Thyroid gland (tissue), 4 donors: Measurements from ENCODE around the gene RAB40B. TPM values are rescaled to one million over a fixed set of nuclear protein-coding genes. Genes with fewer than 3 reads are reported as not detected.
"Not testable (repeated sequence)": the region's sequence is repeated elsewhere in the genome, so short reads cannot be mapped to it uniquely, and the experiment has no call there.

Experiments
- DNase-seq, 2 donors: peaks; one replicate each; pipeline ENCODE4 v3.0.0-alpha.2; 2019
- H3K27ac ChIP-seq, 3 donors: fragments of 200-600 bp; sonication (generic); 1 replicate in 2 of 3; 2 replicates in 1 of 3; pipeline ENCODE4 v1.5.1; 2016 to 2019; ENCODE audit warnings: mild to moderate bottlenecking in 1 of 3, moderate library complexity in 1 of 3
- H3K27me3 ChIP-seq: fragments of 200-600 bp; sonication (generic); one replicate; pipeline ENCODE4 v1.5.1; 2019
- H3K36me3 ChIP-seq, 2 donors: fragments of 200-600 bp; sonication (generic); one replicate each; pipeline ENCODE4 v1.5.1; 2016 to 2019
- H3K4me1 ChIP-seq, 2 donors: fragments of 200-600 bp; sonication (generic); one replicate each; pipeline ENCODE4 v1.5.1; 2017 to 2019
- H3K4me3 ChIP-seq, 3 donors: fragments of 200-600 bp; sonication (generic); replicated peaks in 1 of 3; 1 replicate in 2 of 3; 2 replicates in 1 of 3; pipeline ENCODE4 v1.5.1; 2016; ENCODE audit warnings: mild to moderate bottlenecking in 1 of 3
- H3K9me3 ChIP-seq: fragments of 200-600 bp; sonication (generic); one replicate; pipeline ENCODE4 v1.5.1; 2017
- POLR2A ChIP-seq, 2 donors: fragments of 450-650 bp; IDR thresholded peaks; one replicate each; pipeline ENCODE4 v1.6.1; 2017; ENCODE audit warnings: antibody characterized with exemption in 2 of 2, mild to moderate bottlenecking in 2 of 2, moderate library complexity in 1 of 2
- WGBS, 2 donors: methylation state at CpG; one replicate each; pipeline ENCODE4 v1.1.5; 2017; 5-methylcytosine and 5-hydroxymethylcytosine counted together
- intact Hi-C: fragments of 100-400 bp; cut with DNase I; formaldehyde crosslinking; loops from one replicate; pipeline ENCODE4 v1.15.1; 2023
- total RNA-seq, 4 donors: library from RNA; depleted of rRNA; stranded (reverse); fragments of >200 nt; gene quantifications; one replicate each; pipeline ENCODE4 v1.2.3, GENCODE V29; 2016
- TF ChIP-seq, protein P1 (sequence below), 6 experiments: fragments of 200-600 bp in 3 of 6; fragments of 450-650 bp in 3 of 6; sonication (generic) in 3 of 6; IDR thresholded peaks; one replicate each; pipeline ENCODE4 v1.5.1; 2016 to 2019; ENCODE audit warnings: antibody characterized with exemption in 6 of 6, mild to moderate bottlenecking in 2 of 6, inconsistent platforms in 1 of 6, moderate library complexity in 1 of 6

Gene RAB40B
- total RNA-seq, 4 donors from 2014 or later, result 6.2 to 19.3 (median 11.3) TPM

GRCh38 chr17:82656266-82656665 is 42.2 kb downstream of the RAB40B start:
- DNase-seq, result no peak
- WGBS, 2 donors, result 91 to 92% methylated on average over 16 of the region's 16 CpGs
- Histone ChIP-seq H3K27me3 (no peaks in the 10 kb centered on the region), H3K9me3 (no peaks in the 10 kb centered on the region), H3K27ac (no peak overlapping the region), H3K4me3 (no peak overlapping the region), H3K4me1 (no peaks in the 10 kb centered on the region), H3K36me3 (no peaks in the 10 kb centered on the region)
- TF ChIP-seq, protein P1, sequence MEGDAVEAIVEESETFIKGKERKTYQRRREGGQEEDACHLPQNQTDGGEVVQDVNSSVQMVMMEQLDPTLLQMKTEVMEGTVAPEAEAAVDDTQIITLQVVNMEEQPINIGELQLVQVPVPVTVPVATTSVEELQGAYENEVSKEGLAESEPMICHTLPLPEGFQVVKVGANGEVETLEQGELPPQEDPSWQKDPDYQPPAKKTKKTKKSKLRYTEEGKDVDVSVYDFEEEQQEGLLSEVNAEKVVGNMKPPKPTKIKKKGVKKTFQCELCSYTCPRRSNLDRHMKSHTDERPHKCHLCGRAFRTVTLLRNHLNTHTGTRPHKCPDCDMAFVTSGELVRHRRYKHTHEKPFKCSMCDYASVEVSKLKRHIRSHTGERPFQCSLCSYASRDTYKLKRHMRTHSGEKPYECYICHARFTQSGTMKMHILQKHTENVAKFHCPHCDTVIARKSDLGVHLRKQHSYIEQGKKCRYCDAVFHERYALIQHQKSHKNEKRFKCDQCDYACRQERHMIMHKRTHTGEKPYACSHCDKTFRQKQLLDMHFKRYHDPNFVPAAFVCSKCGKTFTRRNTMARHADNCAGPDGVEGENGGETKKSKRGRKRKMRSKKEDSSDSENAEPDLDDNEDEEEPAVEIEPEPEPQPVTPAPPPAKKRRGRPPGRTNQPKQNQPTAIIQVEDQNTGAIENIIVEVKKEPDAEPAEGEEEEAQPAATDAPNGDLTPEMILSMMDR (IDR thresholded peaks at IDR 0.05), result no peak
- no peak for TF ChIP-seq POLR2A (IDR thresholded peaks at IDR 0.05)
- intact Hi-C loops, result no loop called here

- TF ChIP-seq, protein P1 (IDR thresholded peaks at IDR 0.05), result no peak
- TF ChIP-seq POLR2A (IDR thresholded peaks at IDR 0.05), result no peak
- Histone ChIP-seq H3K4me3 (no peak overlapping the region), H3K9me3 (no peaks in the 10 kb centered on the region), H3K36me3 (no peaks in the 10 kb centered on the region), H3K4me1 (no peaks in the 10 kb centered on the region), H3K27me3 (no peaks in the 10 kb centered on the region), H3K27ac (no peak overlapping the region)
- intact Hi-C loops, result no loop called here
- no peak for DNase-seq
- 80 to 87% methylated on average over 13 of the region's 13 CpGs for WGBS, 2 donors
Measured at GRCh38 chr17:82655523-82655922, 43.0 kb downstream of the RAB40B start.

DNA sequence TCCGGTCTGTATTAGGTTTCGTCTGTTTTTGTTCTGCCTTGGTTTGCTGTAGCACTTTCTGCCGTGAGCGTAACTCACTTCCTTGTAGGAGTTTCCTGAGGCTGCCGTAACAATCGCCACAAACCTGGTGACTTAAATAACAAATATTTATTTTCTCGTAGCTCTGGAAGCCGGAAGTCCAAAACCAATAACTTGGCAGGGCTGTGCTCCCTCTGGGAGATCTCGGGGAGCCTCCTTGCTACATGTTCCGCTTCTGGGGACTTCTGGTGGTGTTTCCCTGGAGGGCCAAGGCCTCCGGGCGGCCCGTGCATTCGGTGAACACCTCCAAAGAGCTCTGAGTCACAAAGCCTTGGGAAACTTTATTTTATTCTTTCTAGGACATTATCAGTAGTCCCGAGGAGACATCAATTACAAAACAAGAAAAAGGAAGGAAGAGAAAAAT is 43.4 kb downstream of the RAB40B start:
- Histone ChIP-seq H3K4me1 (no peaks in the 10 kb centered on the region), H3K27me3 (no peaks in the 10 kb centered on the region), H3K9me3 (no peaks in the 10 kb centered on the region), H3K36me3 (no peaks in the 10 kb centered on the region), H3K4me3 (no peak overlapping the region), H3K27ac (no peak overlapping the region)
- DNase-seq, result no peak
- 78 to 84% methylated on average over 15 of the region's 15 CpGs for WGBS, 2 donors
- intact Hi-C loops, result no loop called here
- TF ChIP-seq POLR2A (IDR thresholded peaks at IDR 0.05), result no peak
- TF ChIP-seq, protein P1 (IDR thresholded peaks at IDR 0.05), result no peak

GRCh38 chr17:82654611-82655010 is 43.9 kb downstream of the RAB40B start:
- H3K36me3 ChIP-seq, H3K27ac ChIP-seq, H3K4me3 ChIP-seq, H3K27me3 ChIP-seq, intact Hi-C loops, DNase-seq, H3K9me3 ChIP-seq, H3K4me1 ChIP-seq: not testable (repeated sequence)
- WGBS, 2 donors, result 91 to 92% methylated on average over 5 to 6 of the region's 6 CpGs

DNA sequence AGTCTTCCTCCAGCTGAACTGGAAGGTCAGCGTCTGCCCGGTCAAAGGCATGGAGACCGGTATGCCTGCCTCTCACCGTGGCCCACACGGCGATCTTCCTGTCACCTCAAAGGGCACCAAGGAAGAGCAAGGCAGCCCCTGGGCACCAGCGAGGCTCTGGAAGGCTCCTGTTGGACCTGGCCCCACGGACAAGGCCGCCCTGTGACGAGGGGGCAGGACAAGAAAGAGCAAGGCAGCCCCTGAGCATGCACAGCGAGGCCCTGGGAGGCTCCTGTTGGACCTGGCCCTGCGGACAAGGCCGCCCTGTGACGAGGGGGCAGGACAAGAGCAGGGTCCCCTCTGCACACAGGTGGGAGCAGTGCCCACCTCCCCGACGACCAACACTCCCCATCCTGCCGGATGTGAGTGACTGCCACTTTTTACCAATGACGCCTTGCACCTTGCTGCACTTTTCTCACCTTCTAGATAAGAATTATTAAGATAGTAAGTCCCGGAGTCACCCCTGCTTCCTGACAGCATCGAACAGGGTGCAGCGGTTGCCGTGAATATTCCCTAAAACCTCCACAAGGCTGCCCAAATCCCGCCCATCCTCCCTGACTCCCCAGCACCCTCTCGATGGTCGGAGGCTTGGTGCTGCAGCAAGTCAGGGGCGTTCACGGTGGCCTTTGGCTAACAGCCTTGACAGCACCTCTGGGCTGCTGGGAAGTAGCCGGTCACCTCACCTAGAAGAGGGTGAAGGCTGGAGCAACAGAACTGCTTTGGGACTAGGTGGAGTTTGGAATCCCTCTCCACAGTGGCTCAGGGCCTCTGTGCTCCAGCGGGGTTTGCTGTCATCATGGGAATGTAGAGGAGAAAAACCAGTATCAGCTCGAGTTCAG is 44.6 kb downstream of the RAB40B start:
- no peaks in the 10 kb centered on the region for H3K9me3 ChIP-seq
- intact Hi-C loops, result no loop called here
- WGBS, 2 donors, result 77 to 89% methylated on average over 15 to 20 of the region's 30 CpGs
- no peaks in the 10 kb centered on the region for H3K36me3 ChIP-seq
- H3K4me3 ChIP-seq, result no peak overlapping the region
- H3K27me3 ChIP-seq, result no peaks in the 10 kb centered on the region
- no peak overlapping the region for H3K27ac ChIP-seq
- TF ChIP-seq POLR2A (IDR thresholded peaks at IDR 0.05), result no peak
- TF ChIP-seq, protein P1 (IDR thresholded peaks at IDR 0.05), result no peak
- peaks cover 2 to 3% of the 10 kb centered on the region in 2 donors for H3K4me1 ChIP-seq
- no peak for DNase-seq
